GM19043 (cell line): ENCODE data around the gene ADK.

ENCODE experiments used
- ATAC-seq: cut with Tn5 transposase; IDR thresholded peaks from one replicate; pipeline ENCODE4 v1.9.1; 2021; ENCODE audit warnings: low read depth; ENCODE audit not compliant: unreplicated experiment

Gene ADK

GRCh38 chr10:74752371-74753040, 601.5 kb downstream of the ADK start:
- no peak for ATAC-seq

- no peak for ATAC-seq
Measured at GRCh38 chr10:74753442-74754211, 602.6 kb downstream of the ADK start.

DNA sequence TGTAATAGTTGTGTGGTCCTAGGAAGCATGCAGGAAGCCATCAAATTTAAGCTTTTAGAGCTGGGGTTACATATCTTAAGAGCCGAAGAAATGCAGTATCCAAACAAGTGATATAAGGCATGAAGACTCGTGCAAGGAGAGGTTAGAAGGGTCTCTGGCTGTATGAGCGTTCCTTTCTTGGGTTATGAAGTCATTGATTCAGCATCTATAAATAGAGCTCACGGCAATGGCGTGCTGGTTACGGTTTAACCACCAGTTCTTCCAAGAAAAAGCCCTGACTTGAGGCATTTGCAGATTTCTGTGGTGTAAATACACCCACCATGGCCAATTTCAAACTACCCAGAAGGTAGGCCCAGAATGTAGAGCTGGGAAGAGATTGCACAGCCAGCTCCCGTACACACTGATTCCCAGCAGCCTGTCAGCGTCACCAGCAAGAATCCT, 603.4 kb downstream of the ADK start:
- no peak for ATAC-seq

DNA sequence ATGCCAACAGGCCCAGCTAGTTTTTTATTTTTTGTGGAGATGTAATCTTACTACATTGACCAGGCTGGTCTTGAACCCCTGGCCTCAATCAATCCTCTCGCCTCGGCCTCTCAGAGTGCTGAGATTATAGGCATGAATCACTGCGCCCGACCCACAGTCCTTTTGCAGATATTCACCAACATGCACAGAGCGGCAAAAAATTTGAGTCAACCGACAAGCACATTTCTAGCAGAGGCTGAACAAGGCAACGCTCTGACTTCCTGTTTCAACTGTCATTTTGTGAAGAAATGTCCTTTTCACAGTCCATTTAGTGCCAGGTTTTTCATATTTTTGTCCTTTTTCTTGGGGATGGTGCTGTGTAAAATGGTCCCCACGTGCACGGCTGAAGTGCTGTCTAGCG, 604.3 kb downstream of the ADK start:
- ATAC-seq = no peak
